ENCODE measurements around the gene KCNG2.

KCNG2 gene

DNA sequence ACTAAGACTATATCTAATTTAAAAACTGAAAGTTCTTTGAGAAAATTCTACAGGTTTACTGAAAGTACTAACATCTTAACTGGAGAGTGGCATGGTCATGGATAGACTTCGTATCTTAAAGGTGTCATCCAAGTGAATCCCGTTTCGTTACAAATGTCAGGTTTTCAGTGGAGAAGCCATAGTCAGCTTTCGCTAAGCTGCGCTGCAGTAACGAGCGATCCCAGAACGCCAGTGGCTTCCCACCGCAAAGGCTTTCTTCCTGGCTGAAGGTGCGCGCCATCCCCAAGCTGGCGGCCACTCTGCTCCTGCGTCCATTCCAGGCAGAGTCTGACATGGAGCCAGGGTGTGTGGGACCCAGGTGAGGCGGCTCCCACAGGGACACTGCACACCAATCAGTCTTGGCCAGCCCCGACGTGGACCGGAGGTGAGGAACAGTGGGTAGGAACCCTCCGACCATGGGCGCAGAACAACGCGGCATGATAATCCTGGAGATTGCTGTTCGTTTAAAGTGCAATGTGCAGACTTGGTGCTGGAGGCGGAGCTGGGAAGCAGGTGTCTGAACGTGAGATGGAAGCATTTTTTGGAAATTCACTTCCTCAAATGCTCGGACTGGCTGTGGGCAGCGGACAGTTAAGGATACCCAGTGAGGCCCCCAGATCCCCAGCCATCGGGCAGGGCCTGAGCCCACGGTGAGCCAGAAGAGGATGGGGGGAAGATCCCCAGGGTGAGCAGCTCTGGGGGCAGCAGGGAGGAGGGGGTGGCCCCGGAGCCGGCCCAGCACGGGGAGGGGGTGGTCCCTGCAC is 27.8 kb upstream of the KCNG2 start:
- no peak for DNase-seq

DNA sequence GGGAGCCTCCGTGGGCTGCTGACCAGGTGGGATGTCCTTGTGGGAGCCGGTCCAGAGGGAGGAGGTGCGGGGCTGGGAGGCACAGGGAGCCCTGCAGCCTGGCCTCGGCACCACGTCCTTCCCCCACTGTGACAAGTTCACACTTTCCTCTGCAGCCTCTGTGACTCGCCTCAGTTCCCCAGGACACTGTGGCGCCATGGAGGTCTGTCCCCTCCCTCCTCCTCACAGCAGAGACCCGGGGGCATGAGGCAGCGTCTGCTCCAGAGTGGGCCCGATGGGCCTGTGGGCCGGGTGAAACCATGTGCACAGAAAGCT is 27.3 kb upstream of the KCNG2 start:
- DNase-seq = no peak

DNA sequence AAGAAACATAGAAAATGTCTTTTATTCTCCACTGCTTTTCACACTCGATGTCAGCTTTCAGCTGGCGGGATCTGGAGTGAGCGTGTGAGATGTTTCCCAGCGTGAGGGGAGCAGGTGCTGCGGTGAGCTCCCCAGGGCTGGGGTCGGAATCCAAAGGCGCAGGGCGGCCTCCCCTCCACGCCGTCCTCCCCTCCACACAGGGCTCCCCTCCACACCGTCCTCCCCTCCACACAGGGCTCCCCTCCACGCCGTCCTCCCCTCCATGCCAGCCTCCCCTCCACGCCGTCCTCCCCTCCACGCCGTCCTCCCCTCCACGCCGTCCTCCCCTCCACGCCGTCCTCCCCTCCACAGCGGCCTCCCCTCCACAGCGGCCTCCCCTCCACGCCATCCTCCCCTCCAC is 26.9 kb upstream of the KCNG2 start:
- DNase-seq = no peak

DNA sequence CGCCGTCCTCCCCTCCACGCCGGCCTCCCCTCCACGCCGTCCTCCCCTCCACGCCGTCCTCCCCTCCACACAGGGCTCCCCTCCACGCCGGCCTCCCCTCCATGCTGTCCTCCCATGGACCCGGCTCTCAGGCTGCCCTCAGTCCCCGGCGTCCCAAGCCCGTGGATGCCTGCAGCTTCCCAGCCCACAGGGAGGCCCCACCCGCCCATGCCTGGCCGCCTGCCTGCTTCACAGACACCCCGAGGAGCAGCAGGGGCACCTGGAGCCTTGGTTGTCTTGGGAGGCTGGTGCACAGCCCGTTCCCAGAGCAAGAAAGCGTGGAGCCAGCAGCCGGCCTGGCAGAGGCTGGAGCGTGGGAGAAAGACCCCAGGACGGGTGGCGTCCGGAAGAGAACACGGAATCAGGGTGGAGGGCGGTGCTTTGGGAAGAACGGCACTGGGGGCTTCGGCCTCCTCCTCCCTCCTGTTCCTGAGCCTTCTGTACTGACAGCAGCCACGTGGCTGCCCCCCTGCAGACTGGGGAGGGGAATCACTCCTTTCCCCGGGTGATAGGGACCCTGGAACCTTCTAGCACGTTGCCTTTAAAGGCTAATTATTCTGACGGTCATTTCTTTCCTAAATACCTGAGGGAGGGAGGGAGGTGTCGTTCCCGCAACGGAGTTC is 26.2 kb upstream of the KCNG2 start:
- no peak for DNase-seq

DNA sequence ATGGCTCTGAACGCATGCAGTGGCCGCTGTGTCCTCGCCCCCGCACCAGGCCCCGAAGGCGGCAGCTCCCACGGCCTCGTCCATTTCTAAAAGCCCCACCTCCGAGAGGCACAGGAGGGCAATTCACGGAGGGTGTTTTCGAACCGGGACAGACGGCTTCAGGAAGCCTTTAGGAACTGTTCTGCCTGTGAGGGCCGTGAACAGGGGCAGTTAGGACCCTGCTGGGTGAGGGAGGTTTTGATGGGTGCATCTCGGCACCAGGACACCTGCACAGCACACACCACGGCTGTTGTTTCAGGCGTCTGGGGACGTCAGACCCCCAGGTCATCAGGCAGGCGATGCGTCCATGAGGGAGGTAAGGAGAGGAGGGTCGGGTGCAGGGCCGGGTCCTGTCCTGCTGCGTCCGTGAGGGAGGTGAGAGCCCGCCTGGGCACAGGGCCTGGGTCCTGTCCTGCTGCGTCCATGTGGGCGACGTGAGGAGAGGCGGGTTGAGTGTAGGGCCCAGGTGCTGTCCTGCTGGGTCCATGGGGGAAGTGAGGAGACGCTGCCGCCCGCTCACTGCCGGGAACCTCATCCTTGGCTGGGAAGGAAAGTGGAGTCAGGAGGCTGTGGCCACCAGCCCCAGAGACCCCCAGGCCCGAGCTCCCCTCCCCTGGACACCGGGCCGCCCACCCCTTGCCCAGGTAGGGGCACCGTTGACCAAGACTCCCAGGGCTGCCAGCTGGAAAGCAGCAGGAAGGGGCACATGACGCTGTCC is 25.5 kb upstream of the KCNG2 start:
- no peak for DNase-seq

DNA sequence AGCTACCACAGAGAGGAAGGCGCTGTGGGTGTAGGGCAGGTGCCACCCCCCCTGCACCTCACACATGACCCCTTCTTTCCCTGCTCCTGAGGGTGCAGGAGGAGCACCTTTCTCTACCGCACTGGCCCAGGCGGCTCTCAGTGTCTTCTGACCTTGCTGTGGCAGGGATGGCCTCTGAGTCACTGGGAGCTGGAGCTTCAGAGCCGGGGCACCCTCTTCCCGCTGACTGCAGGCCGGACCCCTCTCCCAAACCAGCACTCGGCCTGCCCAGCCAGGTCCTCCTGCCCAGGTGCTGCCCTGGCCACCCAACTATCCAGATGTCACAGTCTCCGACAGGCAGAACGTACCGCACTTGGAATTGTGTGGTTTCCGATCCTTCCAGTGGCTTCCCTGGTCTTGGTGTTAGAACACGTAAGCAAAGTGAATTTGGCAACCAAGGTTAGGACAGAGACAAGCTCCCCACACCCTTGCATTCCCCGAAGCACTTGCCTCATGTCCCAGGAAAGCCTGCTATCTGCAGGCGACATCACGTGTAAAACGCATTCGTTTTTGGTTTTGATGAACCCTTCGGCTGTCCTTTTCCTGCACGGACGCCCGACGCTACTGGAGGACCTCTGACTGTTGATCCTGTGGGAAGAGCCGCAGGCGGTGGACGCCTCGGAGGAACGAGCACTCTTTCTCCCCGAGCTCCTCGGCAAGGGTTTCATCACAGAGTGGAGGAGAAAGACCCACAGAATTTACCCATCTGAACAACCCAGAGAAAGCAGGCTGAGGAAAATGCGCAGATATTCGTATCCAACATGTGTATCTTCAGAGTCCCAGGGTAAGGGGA is 24.7 kb upstream of the KCNG2 start:
- DNase-seq = no peak

DNA sequence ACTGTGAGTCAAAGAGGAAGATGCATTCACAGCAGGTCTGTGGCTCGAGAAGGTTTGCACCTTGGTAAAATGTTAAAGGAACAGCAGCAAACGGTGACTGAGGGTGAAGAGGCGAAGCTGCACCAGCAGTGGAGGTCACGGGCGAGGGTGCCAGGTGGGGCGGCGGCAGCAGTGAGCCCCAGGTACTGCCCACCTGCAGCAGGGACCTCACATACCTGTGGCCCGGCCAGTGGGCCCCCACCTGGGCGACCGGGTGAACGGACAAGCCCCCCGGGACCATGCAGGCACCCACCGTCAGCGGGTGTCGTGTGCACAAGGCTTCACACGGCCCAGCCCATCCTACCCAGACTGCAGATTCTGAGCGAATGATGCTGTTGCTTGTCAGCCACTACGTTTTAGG is 23.6 kb upstream of the KCNG2 start:
- DNase-seq = no peak

DNA sequence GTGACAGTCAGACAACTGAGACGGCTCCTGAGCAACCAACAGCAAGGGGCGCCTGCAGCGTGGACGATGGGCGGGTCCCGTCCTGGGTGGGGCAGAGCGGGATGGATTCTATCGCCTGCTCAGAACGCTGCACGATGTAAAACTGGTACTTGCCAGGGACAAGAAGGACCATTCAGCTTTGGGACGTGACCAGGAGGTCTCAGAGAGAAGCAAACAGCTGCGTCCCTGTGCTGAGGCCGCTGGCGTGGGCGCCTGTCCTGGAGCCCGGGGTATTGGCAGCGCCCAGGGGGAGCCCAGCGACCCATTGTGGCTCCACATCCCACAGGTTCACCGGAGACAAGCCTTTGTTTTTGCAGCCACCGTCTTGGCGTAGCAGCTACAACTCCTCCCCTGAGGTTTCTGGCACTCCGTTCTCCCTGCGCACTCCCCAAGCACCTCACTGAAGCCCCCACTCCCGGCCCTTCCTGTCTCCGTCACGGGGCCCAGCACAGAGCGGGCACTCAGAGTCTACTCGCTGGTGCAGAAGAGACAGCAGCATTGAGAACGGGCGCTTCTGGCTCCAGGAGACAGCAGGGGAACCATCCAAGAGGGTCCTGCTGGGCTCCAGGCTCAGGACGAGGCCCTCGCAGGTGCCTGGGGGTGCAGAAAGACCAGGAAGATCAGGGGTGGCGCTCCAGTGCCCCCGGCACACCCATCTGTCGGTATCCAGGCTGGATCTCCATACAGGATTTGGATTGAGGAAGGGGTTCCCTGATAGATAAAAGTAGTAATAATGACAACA is 22.1 kb upstream of the KCNG2 start:
- DNase-seq = no peak

DNA sequence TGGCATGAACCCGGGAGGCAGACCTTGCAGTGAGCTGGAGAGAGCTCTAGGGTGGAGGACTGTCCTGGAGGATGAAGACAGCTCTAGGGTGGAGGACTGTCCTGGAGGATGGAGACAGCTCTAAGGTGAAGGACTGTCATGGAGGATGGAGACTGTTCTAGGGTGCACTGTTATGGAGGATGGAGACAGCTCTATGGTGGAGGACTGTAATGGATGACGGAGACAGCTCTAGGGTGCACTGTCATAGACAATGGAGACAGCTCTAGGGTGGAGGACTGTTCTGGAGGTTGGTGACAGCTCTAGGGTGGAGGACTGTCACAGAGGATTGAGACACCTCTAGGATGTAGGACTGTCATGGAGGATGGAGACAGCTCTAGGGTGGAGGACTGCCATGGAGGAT is 21.1 kb upstream of the KCNG2 start:
- DNase-seq = no peak

DNA sequence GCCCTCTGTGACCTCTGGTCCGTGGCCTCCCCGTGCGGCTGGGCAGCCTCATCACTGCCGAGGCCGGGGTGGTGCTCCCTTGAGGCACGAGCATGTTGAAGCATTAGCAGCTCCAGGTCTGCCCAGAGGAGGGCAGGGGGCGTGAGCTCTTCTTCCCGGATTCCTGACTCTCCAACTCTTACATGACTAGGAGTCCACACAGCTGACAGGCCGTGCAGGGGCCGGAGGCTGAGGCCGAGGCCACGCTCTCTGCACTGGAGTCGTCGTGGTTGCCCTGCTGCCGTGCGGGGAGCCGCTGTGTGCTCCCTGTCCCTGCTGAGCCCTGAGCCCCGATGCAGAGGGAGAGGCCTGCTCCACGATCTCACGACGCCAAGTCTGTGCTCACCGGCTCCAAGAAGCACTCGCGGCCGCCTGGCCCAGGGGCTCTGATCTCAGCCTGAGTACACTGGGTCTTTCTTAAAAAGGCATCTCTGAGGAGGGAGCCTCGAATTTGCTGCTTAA is 19.4 kb upstream of the KCNG2 start:
- no peak for DNase-seq

DNA sequence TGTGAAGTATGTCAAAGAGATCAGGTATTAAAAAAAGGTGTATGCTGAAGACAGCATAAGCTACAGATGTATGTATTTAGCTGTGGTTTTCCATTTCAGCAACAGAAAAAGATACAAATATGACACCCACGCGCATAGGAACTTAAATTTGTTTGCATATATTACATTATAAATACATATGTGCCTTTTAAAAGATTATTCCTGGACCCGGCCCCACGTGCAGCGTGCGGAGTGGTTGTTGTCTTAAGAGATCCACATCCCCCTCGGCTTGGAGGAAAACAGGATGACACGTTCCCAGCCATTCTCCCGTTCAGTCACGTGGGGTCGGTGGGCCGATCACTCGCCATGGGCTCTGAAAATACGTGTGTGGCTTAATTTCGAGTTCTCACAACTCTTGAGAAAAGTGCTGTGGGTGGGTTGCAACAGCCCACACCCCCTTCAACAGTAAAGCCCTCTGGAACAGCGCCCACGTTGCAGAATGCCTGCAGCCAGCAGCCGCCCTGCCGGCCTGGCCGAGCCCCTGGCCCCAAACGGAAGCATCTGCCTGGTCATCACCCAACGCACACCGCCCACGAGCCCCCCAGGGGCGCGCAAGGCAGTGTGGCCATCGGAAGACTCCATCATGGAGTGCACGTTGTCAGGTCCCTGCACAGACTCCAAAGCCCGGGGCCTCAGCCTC is 18.6 kb upstream of the KCNG2 start:
- DNase-seq = no peak

DNA sequence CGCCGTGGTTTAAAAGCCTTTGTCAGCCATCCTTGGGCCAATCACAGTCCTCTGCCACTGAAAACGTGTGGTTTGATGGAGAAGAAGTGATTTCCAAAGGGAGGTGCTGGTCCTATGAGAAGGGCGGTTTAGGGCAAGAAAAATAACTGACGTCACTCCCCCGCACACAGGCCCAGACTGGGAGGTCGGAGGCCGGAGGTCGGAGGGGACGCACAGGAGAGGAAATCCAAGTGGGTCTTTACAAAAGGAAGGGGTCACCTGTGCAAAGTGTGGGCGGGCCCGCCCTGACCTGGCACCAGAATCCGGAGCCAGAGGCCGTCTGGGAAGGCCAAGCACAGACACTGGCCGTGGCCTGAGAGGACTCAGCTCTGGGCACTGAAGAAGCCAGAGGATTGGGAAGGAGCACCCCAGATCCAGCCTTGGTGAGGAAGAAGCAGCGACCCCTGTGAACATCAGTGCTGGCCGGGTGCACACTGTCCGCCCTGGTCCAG is 18.0 kb upstream of the KCNG2 start:
- no peak for DNase-seq

DNA sequence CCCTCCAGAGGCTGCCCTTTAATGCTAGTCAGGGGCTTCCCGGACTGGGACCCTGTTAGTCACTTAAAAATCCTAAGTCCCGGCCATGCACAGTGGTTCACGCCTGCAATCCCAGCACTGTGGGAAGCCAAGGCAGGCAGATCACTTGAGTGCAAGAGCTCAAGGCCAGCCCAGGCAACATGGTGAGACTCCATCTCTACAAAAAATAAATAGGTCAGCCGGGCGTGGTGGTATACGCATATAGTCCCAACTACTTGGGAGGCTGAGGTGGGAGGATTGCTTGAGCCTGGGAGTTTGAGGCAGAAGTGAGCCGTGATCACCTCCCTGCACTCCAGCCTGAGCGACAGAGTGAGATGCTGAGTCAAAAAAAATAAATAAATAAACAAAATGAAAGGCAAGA is 17.2 kb upstream of the KCNG2 start:
- DNase-seq = no peak

DNA sequence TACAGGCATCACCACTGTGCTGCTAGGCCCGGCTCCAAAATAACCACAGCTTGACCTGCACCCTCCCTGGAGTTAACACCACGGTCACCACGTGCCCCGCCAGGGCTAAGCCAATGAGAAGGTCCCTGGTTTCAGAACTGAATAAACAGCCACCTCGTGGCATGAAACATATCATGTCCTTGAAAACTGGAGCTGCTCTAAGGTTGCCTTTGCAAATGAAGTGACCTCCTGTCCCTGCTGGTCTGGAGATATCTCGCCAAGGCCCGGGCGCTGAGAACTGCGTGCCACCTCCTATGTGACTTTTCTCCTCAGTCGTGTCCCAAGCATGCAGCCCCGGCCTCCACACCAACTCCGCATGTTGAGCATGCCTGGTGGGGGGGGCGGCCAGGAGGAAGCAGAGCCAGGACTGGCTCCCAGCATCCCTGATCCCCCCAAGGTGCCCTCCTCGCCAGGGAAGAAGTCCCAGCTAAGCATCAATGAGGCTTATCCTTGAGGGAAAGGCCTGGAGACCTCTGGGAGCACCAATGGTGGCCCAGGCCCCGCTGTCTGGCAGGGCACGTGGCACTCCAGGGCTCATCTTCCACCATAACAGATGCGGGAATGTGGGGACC is 16.3 kb upstream of the KCNG2 start:
- no peak for DNase-seq

DNA sequence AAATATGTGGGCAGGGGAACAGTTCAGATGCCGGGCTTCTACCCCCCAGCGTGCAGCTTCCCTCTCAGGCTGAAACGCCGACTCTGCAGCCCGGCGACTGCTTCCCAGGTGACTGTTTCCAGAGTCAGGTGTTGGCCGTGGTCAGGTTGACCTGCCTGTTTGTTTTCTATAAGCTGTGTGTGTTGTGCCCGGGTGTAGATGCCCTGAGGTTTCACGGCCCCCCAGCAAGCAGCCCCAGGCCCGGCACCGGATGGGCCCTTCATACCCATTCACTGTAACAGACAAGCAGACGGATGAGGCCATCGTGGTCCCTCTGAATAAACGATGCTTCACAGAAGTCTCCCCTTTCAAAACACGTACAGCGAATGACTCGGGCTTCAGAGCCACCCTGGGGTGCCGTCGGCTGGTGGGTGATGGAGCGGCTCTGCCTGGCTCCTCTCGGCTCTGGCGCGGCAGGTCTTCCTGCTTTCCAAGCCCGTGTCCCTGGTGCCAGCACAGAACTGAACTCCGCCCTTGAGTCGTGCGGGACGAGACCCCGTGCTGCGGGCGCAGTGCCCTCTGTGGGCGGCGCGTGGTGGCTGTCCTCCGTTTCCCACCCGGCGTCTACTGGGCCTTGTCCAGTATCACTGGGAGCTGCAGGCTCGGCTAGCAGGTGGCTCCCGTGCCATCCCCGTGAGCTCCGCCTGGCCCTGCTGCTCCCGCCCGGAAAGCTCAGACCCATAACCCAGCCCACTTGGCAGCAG is 15.0 kb upstream of the KCNG2 start:
- no peak for DNase-seq

DNA sequence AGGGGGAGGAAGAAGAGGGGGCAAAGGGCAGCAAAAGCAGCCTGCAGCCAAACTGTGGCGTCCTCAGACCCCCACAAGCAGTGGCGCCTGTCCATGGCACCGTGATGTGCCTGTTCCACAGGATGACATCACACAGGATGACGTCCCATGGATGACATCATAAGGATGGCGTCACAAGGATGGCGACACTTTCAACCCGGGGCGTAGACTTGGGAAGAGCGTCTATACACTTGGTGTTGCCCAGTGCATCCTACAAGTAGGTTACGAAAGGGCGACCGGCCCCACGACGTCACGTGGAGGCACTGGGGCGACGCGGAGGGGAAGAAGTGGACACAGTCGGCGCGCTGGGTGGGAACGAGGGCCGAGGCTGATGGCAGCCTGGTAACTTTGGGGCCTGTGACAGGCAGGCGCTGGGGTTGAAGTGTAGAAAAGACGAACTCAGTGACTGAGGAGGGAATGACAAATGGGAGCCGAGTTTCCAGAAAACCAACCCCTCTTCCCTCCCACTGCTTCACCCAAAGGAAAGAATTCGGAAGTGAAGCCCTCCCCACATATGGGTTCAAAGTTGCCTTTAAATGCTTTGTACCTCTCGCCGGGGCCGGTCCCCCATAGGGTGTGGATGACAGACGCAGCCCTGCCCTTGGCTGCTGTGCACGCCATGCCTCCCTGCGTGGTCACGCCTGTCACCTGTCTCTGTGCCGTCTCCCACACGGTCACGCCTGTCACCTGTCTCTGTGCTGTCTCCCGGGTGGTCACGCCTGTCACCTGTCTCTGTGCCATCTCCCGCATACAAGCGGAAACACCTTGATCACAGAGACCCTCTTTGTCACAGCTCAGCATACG is 13.4 kb upstream of the KCNG2 start:
- no peak for DNase-seq

DNA sequence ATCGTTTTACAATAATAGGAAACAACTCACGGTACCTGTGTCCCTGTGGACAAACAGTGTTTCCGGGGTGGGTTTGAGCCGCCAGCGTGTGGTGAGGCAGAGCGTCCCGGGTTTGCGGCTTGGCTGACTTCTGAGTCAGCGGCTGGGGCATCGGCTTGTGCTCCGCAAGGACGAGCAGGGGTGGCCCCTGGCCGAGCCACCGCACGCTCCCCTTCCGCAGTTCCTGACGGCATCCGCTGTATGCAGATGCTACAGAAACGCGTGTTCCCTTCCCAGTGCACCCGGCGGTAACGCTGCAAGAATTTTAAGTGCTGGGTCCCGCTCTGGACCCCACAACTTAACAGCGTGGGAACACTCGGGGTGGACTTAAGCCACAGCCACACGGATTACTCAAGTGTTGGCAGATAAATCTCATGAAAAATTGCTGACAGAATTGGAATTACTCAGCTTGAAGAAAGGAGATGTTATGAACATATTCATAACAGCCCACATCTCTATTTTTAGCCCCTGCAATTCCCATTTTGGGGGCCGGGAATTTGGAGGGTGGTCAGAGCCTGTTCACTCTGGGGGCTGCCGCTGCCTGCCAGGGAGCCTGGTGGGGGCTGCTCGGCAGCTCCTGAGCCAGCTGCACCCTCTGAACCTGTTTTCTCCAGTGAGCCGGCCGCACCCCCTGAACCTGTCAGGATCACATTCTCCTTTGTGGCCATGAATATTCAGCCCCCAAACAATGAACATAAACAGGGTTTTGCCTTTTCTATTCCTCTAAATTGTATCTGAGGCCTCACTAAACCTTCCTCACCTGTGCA is 12.6 kb upstream of the KCNG2 start:
- DNase-seq = no peak

DNA sequence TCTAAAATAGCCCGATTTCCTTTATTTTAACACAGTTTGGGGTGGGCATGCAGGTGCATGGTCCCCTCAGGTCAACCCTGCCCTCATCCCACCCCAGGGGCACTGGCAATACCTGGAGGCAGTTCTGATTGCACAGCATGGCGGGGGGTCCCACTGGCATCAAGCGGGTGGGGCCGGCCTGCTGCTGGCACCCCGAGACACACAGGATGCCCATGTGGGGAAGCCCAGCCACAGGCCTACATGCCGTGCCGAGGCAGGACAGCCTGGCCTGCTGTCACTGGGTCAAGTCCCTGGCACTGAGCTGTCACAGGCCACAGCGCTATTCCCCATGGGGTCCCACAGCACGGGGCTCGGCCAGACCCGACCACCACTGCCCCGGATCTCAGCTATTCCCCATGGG is 11.9 kb upstream of the KCNG2 start:
- no peak for DNase-seq

Data from activated CD4-positive, alpha-beta T cell treated with anti-CD3 and anti-CD28 coated beads, Interleukin-2, amount 50 U/mL, for 48 hours (primary cell).